HG03025 (cell line): ENCODE measurements around the gene FOXN1.

Experiments
- ATAC-seq: cut with Tn5 transposase; IDR thresholded peaks from one replicate; pipeline ENCODE4 v1.9.1; 2021; ENCODE audit warnings: mild to moderate bottlenecking, moderate library complexity; ENCODE audit not compliant: unreplicated experiment, low FRiP score

The FOXN1 gene

GRCh38 chr17:28498652-28499363 is 7.3 kb upstream of the FOXN1 start:
- ATAC-seq, result no peak

DNA sequence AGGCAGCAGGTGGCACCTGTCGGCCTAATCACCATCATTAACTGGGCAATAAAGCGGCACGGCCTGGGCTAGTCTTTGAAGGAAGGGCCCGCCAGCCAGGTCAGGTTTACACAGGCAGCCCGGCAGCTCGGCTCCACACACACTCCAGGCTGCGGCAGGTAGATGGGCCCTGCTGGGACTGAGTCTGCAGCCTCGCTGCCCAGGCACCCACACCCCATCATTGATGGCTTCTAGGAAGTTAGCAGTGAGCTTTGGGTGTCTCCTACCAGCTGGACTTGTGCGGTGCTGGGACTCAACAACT is 6.8 kb upstream of the FOXN1 start:
- ATAC-seq, result no peak

GRCh38 chr17:28499684-28500357 is 6.3 kb upstream of the FOXN1 start:
- no peak for ATAC-seq

DNA sequence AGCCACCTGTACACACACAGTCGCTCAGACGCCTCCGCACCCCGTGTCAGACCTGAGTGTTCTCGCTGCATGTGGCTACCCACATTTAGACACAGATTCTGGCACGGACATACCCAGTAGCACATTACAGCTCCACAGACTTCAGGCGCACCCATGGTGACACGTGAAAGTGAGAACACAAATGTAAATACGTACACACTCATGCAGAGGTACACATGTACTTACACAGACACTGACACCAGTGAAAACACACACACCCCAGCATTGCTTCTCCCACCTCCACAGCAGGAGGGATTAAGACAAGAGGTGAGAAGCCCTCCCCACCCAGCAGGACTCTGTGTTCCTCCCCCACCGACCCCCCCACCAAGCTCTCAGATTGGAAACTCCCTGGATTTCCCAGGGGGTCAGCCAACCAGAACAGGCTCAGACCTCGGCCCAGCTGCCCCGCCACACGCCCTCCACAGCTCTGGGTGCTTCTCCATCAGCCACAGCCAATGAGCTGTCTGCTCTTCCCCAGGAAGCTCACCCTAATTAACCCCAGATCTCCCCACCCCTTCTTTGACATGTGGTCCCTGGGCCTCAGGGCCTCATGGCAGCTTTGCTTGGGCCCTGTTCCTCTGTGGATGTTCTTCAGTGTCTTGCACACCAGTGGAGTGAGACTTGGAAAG is 5.3 kb upstream of the FOXN1 start:
- no peak for ATAC-seq

GRCh38 chr17:28501421-28502284 is 4.5 kb upstream of the FOXN1 start:
- ATAC-seq, result no peak

DNA sequence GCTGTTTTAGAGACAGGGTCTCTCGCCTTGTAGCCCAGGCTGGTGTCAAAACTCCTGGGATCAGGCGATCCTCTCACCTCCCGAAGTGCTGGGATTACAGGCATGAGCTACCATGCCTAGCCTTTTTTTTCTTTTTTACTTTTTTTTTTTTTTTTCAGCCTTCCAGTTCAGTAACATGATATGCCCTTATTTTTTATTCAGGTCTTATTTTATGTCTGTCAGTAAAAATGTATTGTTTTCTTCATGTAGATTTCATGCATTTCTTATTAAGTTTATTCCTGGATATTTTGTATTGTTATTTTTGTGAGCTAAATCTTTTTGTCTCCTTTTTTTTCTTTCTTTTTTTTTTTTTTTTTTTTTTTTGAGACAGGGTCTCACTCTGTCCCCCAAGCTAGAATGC is 2.7 kb upstream of the FOXN1 start:
- no peak for ATAC-seq

- no peak for ATAC-seq
Measured at GRCh38 chr17:28506763-28507487, 777 bp downstream of the FOXN1 start.

- ATAC-seq, result no peak
Measured at GRCh38 chr17:28507567-28508203, 1.5 kb downstream of the FOXN1 start.

- no peak for ATAC-seq
Measured at GRCh38 chr17:28508211-28508724, 2.1 kb downstream of the FOXN1 start.

GRCh38 chr17:28509789-28510188 is 3.6 kb downstream of the FOXN1 start:
- ATAC-seq, result no peak

DNA sequence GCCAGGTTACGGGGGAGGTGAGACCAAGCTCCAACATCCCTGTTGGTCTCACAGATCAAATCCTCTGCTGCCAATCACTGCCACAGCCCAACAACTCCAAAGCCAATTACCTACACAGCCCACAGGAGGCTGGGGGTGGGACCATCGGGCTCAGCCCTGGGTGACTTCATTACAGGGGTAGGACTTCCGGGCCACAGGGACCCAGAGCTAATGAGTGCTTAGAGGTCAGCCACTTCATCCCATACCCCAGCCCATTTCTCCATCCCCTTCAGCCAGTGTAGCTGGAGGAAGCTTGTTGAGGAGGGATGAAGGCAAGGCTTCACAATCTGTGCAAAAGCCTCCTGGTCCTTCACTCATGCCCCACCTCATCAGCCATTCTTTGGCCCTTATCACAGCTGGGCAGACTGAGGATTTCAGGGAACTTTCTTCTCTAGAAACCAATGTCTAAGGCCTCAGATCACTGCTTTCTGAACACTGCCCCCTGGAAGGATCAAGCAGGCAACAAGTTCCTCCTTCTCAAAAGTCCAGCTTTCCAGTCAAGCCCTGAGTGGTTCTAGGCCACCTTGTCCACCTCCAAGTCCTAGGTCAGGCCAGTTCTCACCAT is 5.8 kb downstream of the FOXN1 start:
- ATAC-seq, result no peak

DNA sequence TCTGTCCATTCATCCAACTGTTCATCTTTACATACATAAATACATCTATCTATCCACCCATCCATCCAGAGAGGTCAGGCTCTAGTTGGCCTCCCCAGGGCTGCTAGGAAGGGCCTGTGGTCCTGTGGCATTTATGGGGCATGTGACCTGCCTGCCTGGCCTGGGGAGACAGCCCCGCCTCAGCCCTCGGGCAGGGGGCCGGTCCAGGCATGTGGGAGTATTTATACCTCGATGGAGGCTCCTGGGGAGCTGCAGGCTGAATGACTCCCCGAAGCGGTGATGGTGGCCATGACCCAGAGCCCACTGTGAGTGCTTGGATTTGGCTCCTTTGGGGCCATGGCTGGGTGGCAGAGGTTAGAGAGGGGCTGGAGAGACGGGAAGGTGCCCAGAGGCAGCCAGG is 7.3 kb downstream of the FOXN1 start:
- ATAC-seq, result no peak

DNA sequence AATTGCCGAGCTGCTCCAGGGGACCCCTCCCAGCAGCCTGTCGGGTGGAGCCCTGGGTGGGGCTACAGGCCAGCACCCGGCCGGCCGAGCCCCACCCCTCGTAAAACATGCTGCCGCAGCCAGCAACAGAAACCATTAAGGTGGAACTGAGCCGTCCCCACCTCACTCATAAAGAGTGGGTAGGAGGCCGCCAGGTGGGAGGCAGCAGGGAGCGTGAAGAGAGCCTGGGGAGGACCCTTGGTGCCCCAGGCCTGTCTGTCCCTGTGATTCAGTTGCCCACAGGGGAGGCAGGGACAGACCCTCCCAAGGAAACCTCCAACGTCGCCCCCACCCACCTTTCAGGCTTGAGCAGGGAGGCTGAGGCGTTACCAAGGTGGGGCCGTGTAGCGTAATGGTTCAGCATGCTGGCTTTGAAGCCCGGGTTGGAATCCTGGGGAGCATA is 8.4 kb downstream of the FOXN1 start:
- no peak for ATAC-seq

GRCh38 chr17:28515518-28515917 is 9.4 kb downstream of the FOXN1 start:
- no peak for ATAC-seq

GRCh38 chr17:28518132-28518531 is 12.0 kb downstream of the FOXN1 start:
- ATAC-seq, result no peak

- no peak for ATAC-seq
Measured at GRCh38 chr17:28518578-28518977, 12.4 kb downstream of the FOXN1 start.

- ATAC-seq, result no peak
Measured at GRCh38 chr17:28519236-28519635, 13.1 kb downstream of the FOXN1 start.

GRCh38 chr17:28520687-28521086 is 14.5 kb downstream of the FOXN1 start:
- ATAC-seq, result no peak
